ENCODE data around the gene ZC4H2.

Gene ZC4H2

GRCh38 chrX:64977830-64978229 is 1.6 kb upstream of the ZC4H2 start:
- Histone ChIP-seq H3K36me3 (ENCODE audit: insufficient read depth, insufficient read length, low read length) (no peaks in the 10 kb centered on the region), H3K4me1 (ENCODE audit: insufficient read depth, insufficient read length) (no peaks in the 10 kb centered on the region), H3K9me3 (ENCODE audit: insufficient read depth, low read length) (no peaks in the 10 kb centered on the region), H3K4me3 (ENCODE audit: insufficient read length, low read depth) (no peak overlapping the region), H3K27me3 (ENCODE audit: insufficient read depth, insufficient read length) (no peaks in the 10 kb centered on the region), H3K9ac (ENCODE audit: insufficient read length, low read depth) (no peak overlapping the region)
- TF ChIP-seq SUZ12 (IDR thresholded peaks at IDR 0.05; ENCODE audit: extremely low read depth, insufficient read depth, insufficient read length), result no peak
- no peak for TF ChIP-seq ZNF274 (IDR thresholded peaks at IDR 0.05; ENCODE audit: low read depth, low read length)
- no peak for TF ChIP-seq YY1 (IDR thresholded peaks at IDR 0.05; ENCODE audit: insufficient read depth, insufficient read length)
- DNase-seq (ENCODE audit: low read depth, low spot score), result no peak

- peaks cover under 1% of the 10 kb centered on the region for H3K36me3 ChIP-seq (ENCODE audit: insufficient read depth, insufficient read length, low read length)
- H3K9ac ChIP-seq (ENCODE audit: insufficient read length, low read depth), result no peak overlapping the region
- H3K4me3 ChIP-seq (ENCODE audit: insufficient read length, low read depth), result peak overlapping the region; percentile 77
- peaks cover 7% of the 10 kb centered on the region for H3K9me3 ChIP-seq (ENCODE audit: insufficient read depth, low read length)
- no peaks in the 10 kb centered on the region for H3K27me3 ChIP-seq (ENCODE audit: insufficient read depth, insufficient read length)
- H3K4me1 ChIP-seq (ENCODE audit: insufficient read depth, insufficient read length), result no peaks in the 10 kb centered on the region
- no peak for TF ChIP-seq ZNF274 (IDR thresholded peaks at IDR 0.05; ENCODE audit: low read depth, low read length)
- no peak for TF ChIP-seq SUZ12 (IDR thresholded peaks at IDR 0.05; ENCODE audit: extremely low read depth, insufficient read depth, insufficient read length)
- no peak for TF ChIP-seq YY1 (IDR thresholded peaks at IDR 0.05; ENCODE audit: insufficient read depth, insufficient read length)
- DNase-seq (ENCODE audit: low read depth, low spot score), result no peak
Measured at GRCh38 chrX:64977051-64977450, 801 bp upstream of the ZC4H2 start.

- H3K27me3 ChIP-seq (ENCODE audit: insufficient read depth, insufficient read length), result no peaks in the 10 kb centered on the region
- peak overlapping the region; percentile 9 for H3K9ac ChIP-seq (ENCODE audit: insufficient read length, low read depth)
Measured at GRCh38 chrX:64976673-64977040, 407 bp upstream of the ZC4H2 start.

GRCh38 chrX:64975491-64975890 is 759 bp downstream of the ZC4H2 start:
- peak; percentile 15 for DNase-seq (ENCODE audit: low read depth, low spot score)
- no peaks in the 10 kb centered on the region for H3K27me3 ChIP-seq (ENCODE audit: insufficient read depth, insufficient read length)
- H3K36me3 ChIP-seq (ENCODE audit: insufficient read depth, insufficient read length, low read length), result peaks cover 2% of the 10 kb centered on the region
- no peaks in the 10 kb centered on the region for H3K4me1 ChIP-seq (ENCODE audit: insufficient read depth, insufficient read length)
- H3K9ac ChIP-seq (ENCODE audit: insufficient read length, low read depth), result peak overlapping the region; percentile 78
- TF ChIP-seq SUZ12 (IDR thresholded peaks at IDR 0.05; ENCODE audit: extremely low read depth, insufficient read depth, insufficient read length), result no peak
- no peak for TF ChIP-seq ZNF274 (IDR thresholded peaks at IDR 0.05; ENCODE audit: low read depth, low read length)
- TF ChIP-seq YY1 (IDR thresholded peaks at IDR 0.05; ENCODE audit: insufficient read depth, insufficient read length), result no peak
- peak overlapping the region; percentile 77 for H3K4me3 ChIP-seq (ENCODE audit: insufficient read length, low read depth)
- peaks cover 15% of the 10 kb centered on the region for H3K9me3 ChIP-seq (ENCODE audit: insufficient read depth, low read length)

More at GRCh38 chrX:64976673-64977040, 407 bp upstream of the ZC4H2 start:
- peaks cover 2% of the 10 kb centered on the region for H3K36me3 ChIP-seq (ENCODE audit: insufficient read depth, insufficient read length, low read length)
- H3K9me3 ChIP-seq (ENCODE audit: insufficient read depth, low read length), result peaks cover 9% of the 10 kb centered on the region
- no peak for DNase-seq (ENCODE audit: low read depth, low spot score)
- H3K4me3 ChIP-seq (ENCODE audit: insufficient read length, low read depth), result peak overlapping the region; percentile 77
- no peaks in the 10 kb centered on the region for H3K4me1 ChIP-seq (ENCODE audit: insufficient read depth, insufficient read length)
- TF ChIP-seq YY1 (IDR thresholded peaks at IDR 0.05; ENCODE audit: insufficient read depth, insufficient read length) (no peak), SUZ12 (IDR thresholded peaks at IDR 0.05; ENCODE audit: extremely low read depth, insufficient read depth, insufficient read length) (no peak), ZNF274 (IDR thresholded peaks at IDR 0.05; ENCODE audit: low read depth, low read length) (no peak)

- no peak for DNase-seq (ENCODE audit: low read depth, low spot score)
- Histone ChIP-seq H3K4me1 (ENCODE audit: insufficient read depth, insufficient read length) (no peaks in the 10 kb centered on the region), H3K36me3 (ENCODE audit: insufficient read depth, insufficient read length, low read length) (peaks cover 13% of the 10 kb centered on the region), H3K9ac (ENCODE audit: insufficient read length, low read depth) (no peak overlapping the region), H3K9me3 (ENCODE audit: insufficient read depth, low read length) (no peaks in the 10 kb centered on the region), H3K27me3 (ENCODE audit: insufficient read depth, insufficient read length) (no peaks in the 10 kb centered on the region), H3K4me3 (ENCODE audit: insufficient read length, low read depth) (no peak overlapping the region)
- TF ChIP-seq ZNF274 (IDR thresholded peaks at IDR 0.05; ENCODE audit: low read depth, low read length) (no peak), SUZ12 (IDR thresholded peaks at IDR 0.05; ENCODE audit: extremely low read depth, insufficient read depth, insufficient read length) (no peak)
Measured at GRCh38 chrX:64925480-64925879, 50.8 kb downstream of the ZC4H2 start.

- no peak overlapping the region for H3K9ac ChIP-seq (ENCODE audit: insufficient read length, low read depth)
- no peak for TF ChIP-seq SUZ12 (IDR thresholded peaks at IDR 0.05; ENCODE audit: extremely low read depth, insufficient read depth, insufficient read length)
- TF ChIP-seq YY1 (IDR thresholded peaks at IDR 0.05; ENCODE audit: insufficient read depth, insufficient read length), result no peak
- no peak for TF ChIP-seq ZNF274 (IDR thresholded peaks at IDR 0.05; ENCODE audit: low read depth, low read length)
- no peaks in the 10 kb centered on the region for H3K4me1 ChIP-seq (ENCODE audit: insufficient read depth, insufficient read length)
- DNase-seq (ENCODE audit: low read depth, low spot score), result no peak
- H3K27me3 ChIP-seq (ENCODE audit: insufficient read depth, insufficient read length), result no peaks in the 10 kb centered on the region
- no peaks in the 10 kb centered on the region for H3K9me3 ChIP-seq (ENCODE audit: insufficient read depth, low read length)
- no peak overlapping the region for H3K4me3 ChIP-seq (ENCODE audit: insufficient read length, low read depth)
- H3K36me3 ChIP-seq (ENCODE audit: insufficient read depth, insufficient read length, low read length), result peaks cover 4% of the 10 kb centered on the region
Measured at GRCh38 chrX:64908121-64908520, 68.1 kb downstream of the ZC4H2 start.

- H3K4me1 ChIP-seq (ENCODE audit: insufficient read depth, insufficient read length), result no peaks in the 10 kb centered on the region
- H3K9ac ChIP-seq (ENCODE audit: insufficient read length, low read depth), result no peak overlapping the region
- peak; percentile 42 for DNase-seq (ENCODE audit: low read depth, low spot score)
- H3K36me3 ChIP-seq (ENCODE audit: insufficient read depth, insufficient read length, low read length), result no peaks in the 10 kb centered on the region
- no peak for TF ChIP-seq SUZ12 (IDR thresholded peaks at IDR 0.05; ENCODE audit: extremely low read depth, insufficient read depth, insufficient read length)
- TF ChIP-seq YY1 (IDR thresholded peaks at IDR 0.05; ENCODE audit: insufficient read depth, insufficient read length), result no peak
- TF ChIP-seq ZNF274 (IDR thresholded peaks at IDR 0.05; ENCODE audit: low read depth, low read length), result no peak
- no peak overlapping the region for H3K4me3 ChIP-seq (ENCODE audit: insufficient read length, low read depth)
- no peaks in the 10 kb centered on the region for H3K27me3 ChIP-seq (ENCODE audit: insufficient read depth, insufficient read length)
- H3K9me3 ChIP-seq (ENCODE audit: insufficient read depth, low read length), result peaks cover 8% of the 10 kb centered on the region; the same call in 1 of the 2 replicates
Measured at GRCh38 chrX:64894454-64895038, 81.7 kb downstream of the ZC4H2 start.

All from NT2/D1 (cell line).